ENCODE results near the gene CNTN4. TPM values are rescaled to one million over a fixed set of nuclear protein-coding genes. Genes with fewer than 3 reads are reported as not detected.

CNTN4 gene
- polyA plus RNA-seq, 1 experiment: not detected

DNA sequence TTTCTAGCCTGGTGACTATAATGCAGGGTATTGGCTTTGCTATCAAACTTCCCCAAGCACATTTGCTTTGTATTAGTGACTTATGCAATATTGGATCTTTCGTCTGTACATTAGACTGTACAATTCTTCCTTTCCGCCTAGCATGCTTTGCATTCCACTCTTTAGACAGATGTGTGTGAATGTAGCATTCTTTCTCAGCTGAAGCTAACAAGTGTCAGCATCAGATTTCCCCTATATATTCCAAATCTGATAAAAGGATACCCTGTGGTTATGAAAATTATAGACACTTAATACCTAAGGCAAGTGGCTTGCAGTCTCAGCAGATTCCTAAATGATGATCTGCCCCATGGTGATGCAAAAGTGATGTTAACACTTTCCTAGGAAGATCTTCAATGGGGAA lies 360.1 kb downstream of the CNTN4 start:
- ChIA-PET CTCF (no interaction called here), POLR2A (no interaction called here)
- no peaks in the 10 kb centered on the region for H3K27me3 ChIP-seq (ENCODE audit: control insufficient read depth, insufficient read depth, low read length)
- DNase-seq (ENCODE audit: low read depth): no peak
- H3K4me3 ChIP-seq (ENCODE audit: low read depth, low read length): no peak overlapping the region
- no peaks in the 10 kb centered on the region for H3K36me3 ChIP-seq (ENCODE audit: control insufficient read depth, insufficient read depth, low read length)
- TF ChIP-seq CTCF (IDR thresholded peaks at IDR 0.05; ENCODE audit: insufficient read depth, low read depth, low read length): no peak

- H3K36me3 ChIP-seq (ENCODE audit: control insufficient read depth, insufficient read depth, low read length): no peaks in the 10 kb centered on the region
- CTCF ChIA-PET: no interaction called here
- no peak for DNase-seq (ENCODE audit: low read depth)
- H3K27me3 ChIP-seq (ENCODE audit: control insufficient read depth, insufficient read depth, low read length): no peaks in the 10 kb centered on the region
- H3K4me3 ChIP-seq (ENCODE audit: low read depth, low read length): no peak overlapping the region
- no peak for TF ChIP-seq CTCF (IDR thresholded peaks at IDR 0.05; ENCODE audit: insufficient read depth, low read depth, low read length)
- POLR2A ChIA-PET: no interaction called here
These were observed 367.2 kb downstream of the CNTN4 start for GRCh38 chr3:2465842-2466241.

DNA sequence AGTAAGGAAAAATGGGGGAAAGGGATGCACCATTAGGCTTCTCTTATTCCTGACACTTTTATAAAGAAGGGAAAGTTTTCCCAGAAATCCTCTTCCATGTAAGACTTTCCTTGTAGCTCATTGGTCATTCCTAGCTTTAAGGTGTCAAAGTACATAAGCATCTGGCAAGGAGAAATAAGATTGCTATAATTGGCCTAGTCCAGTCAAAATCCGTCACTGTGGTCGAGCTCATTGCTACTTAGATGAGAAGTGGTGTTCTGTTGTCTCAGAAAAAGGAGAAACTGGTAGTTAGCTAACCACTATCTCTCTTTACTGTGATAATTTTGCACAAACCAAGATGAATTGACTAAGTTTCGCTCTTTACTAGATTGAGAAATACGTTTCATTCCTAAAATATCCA lies 370.1 kb downstream of the CNTN4 start:
- no peak for TF ChIP-seq CTCF (IDR thresholded peaks at IDR 0.05; ENCODE audit: insufficient read depth, low read depth, low read length)
- DNase-seq (ENCODE audit: low read depth): no peak
- Histone ChIP-seq H3K36me3 (ENCODE audit: control insufficient read depth, insufficient read depth, low read length) (no peaks in the 10 kb centered on the region), H3K4me3 (ENCODE audit: low read depth, low read length) (no peak overlapping the region), H3K27me3 (ENCODE audit: control insufficient read depth, insufficient read depth, low read length) (no peaks in the 10 kb centered on the region)
- POLR2A ChIA-PET: no interaction called here
- CTCF ChIA-PET: no interaction called here

DNA sequence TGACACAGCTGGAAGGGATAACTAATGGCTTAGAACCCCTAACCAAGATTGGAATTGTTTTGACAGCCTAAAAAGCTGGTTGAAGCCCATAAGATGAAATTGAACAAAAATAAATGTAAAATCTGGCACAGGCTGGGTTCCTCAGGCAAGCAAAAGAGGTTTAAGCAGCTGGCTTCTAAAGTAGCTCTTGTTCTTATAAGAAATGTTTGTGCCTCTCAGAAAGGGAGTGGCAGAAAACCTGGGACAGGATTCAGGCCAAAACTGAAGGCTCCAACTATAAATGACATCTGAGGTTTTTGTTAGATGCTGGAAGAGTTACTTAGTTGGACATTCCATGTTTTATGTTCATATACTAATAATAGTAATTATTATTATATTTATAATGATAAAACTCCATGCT lies 378.3 kb downstream of the CNTN4 start:
- DNase-seq (ENCODE audit: low read depth): no peak
- Histone ChIP-seq H3K27me3 (ENCODE audit: control insufficient read depth, insufficient read depth, low read length) (no peaks in the 10 kb centered on the region), H3K36me3 (ENCODE audit: control insufficient read depth, insufficient read depth, low read length) (no peaks in the 10 kb centered on the region), H3K4me3 (ENCODE audit: low read depth, low read length) (no peak overlapping the region)
- ChIA-PET CTCF (no interaction called here), POLR2A (no interaction called here)
- no peak for TF ChIP-seq CTCF (IDR thresholded peaks at IDR 0.05; ENCODE audit: insufficient read depth, low read depth, low read length)

- H3K4me3 ChIP-seq (ENCODE audit: low read depth, low read length): no peak overlapping the region
- CTCF ChIA-PET: no interaction called here
These were observed 379.0 kb downstream of the CNTN4 start for GRCh38 chr3:2477620-2478019.

More at GRCh38 chr3:2477620-2478019, 379.0 kb downstream of the CNTN4 start:
- Histone ChIP-seq H3K36me3 (ENCODE audit: control insufficient read depth, insufficient read depth, low read length) (no peaks in the 10 kb centered on the region), H3K27me3 (ENCODE audit: control insufficient read depth, insufficient read depth, low read length) (no peaks in the 10 kb centered on the region)
- POLR2A ChIA-PET: no interaction called here
- TF ChIP-seq CTCF (IDR thresholded peaks at IDR 0.05; ENCODE audit: insufficient read depth, low read depth, low read length): no peak
- DNase-seq (ENCODE audit: low read depth): no peak

Measured in BJ (cell line).